Suprapubic skin (tissue), 4 donors: ENCODE results near the gene EDEM3. TPM values are rescaled to one million over a fixed set of nuclear protein-coding genes. Genes with fewer than 3 reads are reported as not detected.

Experiments
- DNase-seq, 2 donors: peaks; one replicate each; pipeline ENCODE4 v3.0.0-alpha.2; 2019; ENCODE audit warnings: low spot score in 2 of 2
- H3K27ac ChIP-seq: fragments of 200-600 bp; sonication (generic); one replicate; pipeline ENCODE4 v1.5.1; 2019
- H3K27me3 ChIP-seq: fragments of 200-600 bp; sonication (generic); one replicate; pipeline ENCODE4 v1.5.1; 2019
- H3K36me3 ChIP-seq: fragments of 200-600 bp; sonication (generic); one replicate; pipeline ENCODE4 v1.5.1; 2019
- H3K4me1 ChIP-seq: fragments of 200-600 bp; sonication (generic); one replicate; pipeline ENCODE4 v1.5.1; 2019
- H3K4me3 ChIP-seq: fragments of 200-600 bp; sonication (generic); one replicate; pipeline ENCODE4 v1.5.1; 2019; ENCODE audit warnings: mild to moderate bottlenecking
- H3K9me3 ChIP-seq: fragments of 200-600 bp; sonication (generic); one replicate; pipeline ENCODE4 v1.5.1; 2019
- EP300 ChIP-seq: sonication (generic); formaldehyde crosslinking; IDR thresholded peaks from one replicate; pipeline ENCODE4 v1.6.1; 2017; ENCODE audit warnings: antibody characterized with exemption
- POLR2A ChIP-seq, 2 donors: fragments of 450-650 bp; IDR thresholded peaks; one replicate each; pipeline ENCODE4 v1.6.1; 2017; ENCODE audit warnings: antibody characterized with exemption in 2 of 2, mild to moderate bottlenecking in 2 of 2, moderate library complexity in 2 of 2
- POLR2AphosphoS5 ChIP-seq, 3 donors: sonication (generic); formaldehyde crosslinking; IDR thresholded peaks; one replicate each; pipeline ENCODE4 v1.6.1; 2017; ENCODE audit warnings: antibody characterized with exemption in 3 of 3
- WGBS: methylation state at CpG from one replicate; pipeline ENCODE4 v1.1.5; 2018; 5-methylcytosine and 5-hydroxymethylcytosine counted together
- total RNA-seq, 4 donors: library from RNA; depleted of rRNA; stranded (reverse); fragments of >200 nt; gene quantifications; one replicate each; pipeline ENCODE4 v1.1.0, GENCODE V29; 2016
- TF ChIP-seq, protein P1 (sequence below), 2 donors: fragments of 200-600 bp in 1 of 2; fragments of 450-650 bp in 1 of 2; sonication (generic) in 1 of 2; IDR thresholded peaks; one replicate each; pipeline ENCODE4 v1.5.1; 2016 to 2019; ENCODE audit warnings: antibody characterized with exemption in 2 of 2, mild to moderate bottlenecking in 1 of 2, moderate library complexity in 1 of 2

Gene EDEM3
- total RNA-seq, 4 donors from 2014 or later = 19.4 to 55.7 (median 28.7) TPM

DNA sequence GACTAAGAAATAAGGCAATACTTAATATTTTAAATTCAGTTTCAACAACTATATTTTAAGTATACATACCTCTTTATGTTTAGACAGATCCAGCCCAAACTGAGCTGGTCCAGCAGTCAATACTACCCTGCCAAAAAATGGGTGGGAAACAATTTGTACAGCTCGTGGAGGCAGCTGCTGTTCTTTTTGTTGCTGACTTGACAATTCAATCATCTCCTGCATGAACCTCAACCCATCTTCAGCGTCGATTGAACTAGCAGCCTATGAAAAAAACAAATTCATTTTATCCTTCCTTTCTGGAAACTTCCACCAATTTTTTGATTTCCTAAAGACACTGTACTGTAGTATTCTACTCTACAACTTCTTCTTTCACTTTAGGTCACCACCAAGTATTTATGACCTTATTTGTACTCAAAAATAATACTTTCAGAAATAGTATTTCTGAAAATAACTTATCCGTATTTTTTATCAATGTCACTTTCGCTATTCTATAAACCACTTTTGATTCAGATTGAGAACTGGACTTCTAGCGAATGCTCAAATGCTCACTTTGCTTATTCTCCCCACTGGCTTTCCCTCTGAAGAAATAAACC lies 46.5 kb downstream of the EDEM3 start:
- Histone ChIP-seq H3K4me1 (no peaks in the 10 kb centered on the region), H3K4me3 (no peak overlapping the region), H3K27me3 (no peaks in the 10 kb centered on the region), H3K36me3 (peaks cover 89% of the 10 kb centered on the region), H3K9me3 (no peaks in the 10 kb centered on the region), H3K27ac (no peak overlapping the region)
- WGBS = 80% methylated on average over 6 of the region's 6 CpGs
- DNase-seq = no peak
- TF ChIP-seq POLR2AphosphoS5 (IDR thresholded peaks at IDR 0.05) = no peak
- TF ChIP-seq, protein P1, sequence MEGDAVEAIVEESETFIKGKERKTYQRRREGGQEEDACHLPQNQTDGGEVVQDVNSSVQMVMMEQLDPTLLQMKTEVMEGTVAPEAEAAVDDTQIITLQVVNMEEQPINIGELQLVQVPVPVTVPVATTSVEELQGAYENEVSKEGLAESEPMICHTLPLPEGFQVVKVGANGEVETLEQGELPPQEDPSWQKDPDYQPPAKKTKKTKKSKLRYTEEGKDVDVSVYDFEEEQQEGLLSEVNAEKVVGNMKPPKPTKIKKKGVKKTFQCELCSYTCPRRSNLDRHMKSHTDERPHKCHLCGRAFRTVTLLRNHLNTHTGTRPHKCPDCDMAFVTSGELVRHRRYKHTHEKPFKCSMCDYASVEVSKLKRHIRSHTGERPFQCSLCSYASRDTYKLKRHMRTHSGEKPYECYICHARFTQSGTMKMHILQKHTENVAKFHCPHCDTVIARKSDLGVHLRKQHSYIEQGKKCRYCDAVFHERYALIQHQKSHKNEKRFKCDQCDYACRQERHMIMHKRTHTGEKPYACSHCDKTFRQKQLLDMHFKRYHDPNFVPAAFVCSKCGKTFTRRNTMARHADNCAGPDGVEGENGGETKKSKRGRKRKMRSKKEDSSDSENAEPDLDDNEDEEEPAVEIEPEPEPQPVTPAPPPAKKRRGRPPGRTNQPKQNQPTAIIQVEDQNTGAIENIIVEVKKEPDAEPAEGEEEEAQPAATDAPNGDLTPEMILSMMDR (IDR thresholded peaks at IDR 0.05) = no peak
- TF ChIP-seq EP300 = no peak
- no peak for TF ChIP-seq POLR2A (IDR thresholded peaks at IDR 0.05)

DNA sequence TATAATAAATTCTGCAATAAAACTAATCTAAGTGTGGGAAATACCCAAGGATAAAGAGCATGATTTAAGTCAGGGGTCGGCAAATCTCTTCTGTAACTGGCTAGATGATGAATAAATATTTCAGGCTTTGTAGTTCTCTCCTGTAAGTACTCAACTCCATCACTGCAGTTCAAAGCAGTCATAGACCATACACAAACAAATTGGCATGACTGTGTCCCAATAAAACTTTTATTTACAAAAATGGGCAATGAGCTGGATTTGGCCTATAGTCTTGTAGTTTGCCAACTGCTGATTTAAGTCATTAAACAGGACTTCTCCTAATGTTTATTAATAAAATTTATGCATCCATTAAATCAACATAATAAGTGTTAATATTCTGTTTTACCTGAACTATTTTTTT lies 49.4 kb downstream of the EDEM3 start:
- no peak overlapping the region for H3K4me3 ChIP-seq
- peaks cover 77% of the 10 kb centered on the region for H3K36me3 ChIP-seq

DNA sequence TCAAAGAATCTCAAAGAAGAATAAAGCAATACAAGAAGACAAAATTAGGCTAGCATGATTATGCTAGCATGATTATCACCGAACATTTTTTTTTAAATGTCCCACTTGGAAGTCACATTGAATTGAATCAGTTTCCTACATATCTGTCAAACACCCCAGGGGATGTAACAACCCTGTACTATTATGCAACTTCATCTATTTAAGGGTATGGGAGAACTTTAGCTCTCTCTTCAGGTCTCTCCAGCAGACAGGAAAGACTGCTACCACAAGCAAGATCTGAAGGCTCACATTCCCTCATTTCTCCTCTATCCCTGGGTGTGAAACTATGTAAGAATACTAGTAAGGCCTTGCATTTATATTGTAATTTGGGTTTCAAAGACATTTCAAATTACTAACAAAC lies 52.8 kb downstream of the EDEM3 start:
- Histone ChIP-seq H3K4me3 (no peak overlapping the region), H3K27me3 (no peaks in the 10 kb centered on the region), H3K9me3 (no peaks in the 10 kb centered on the region), H3K27ac (no peak overlapping the region), H3K36me3 (peaks cover 49% of the 10 kb centered on the region), H3K4me1 (no peaks in the 10 kb centered on the region)
- WGBS = 74% methylated on average over 1 of the region's 1 CpG
- TF ChIP-seq POLR2A (IDR thresholded peaks at IDR 0.05) (no peak), POLR2AphosphoS5 (IDR thresholded peaks at IDR 0.05) (no peak), EP300 (no peak)
- TF ChIP-seq, protein P1 (IDR thresholded peaks at IDR 0.05) = no peak
- DNase-seq = no peak

More for the DNA sequence above, 49.4 kb downstream of the EDEM3 start:
- Histone ChIP-seq H3K4me1 (no peaks in the 10 kb centered on the region), H3K9me3 (no peaks in the 10 kb centered on the region), H3K27me3 (no peaks in the 10 kb centered on the region), H3K27ac (no peak overlapping the region)
- TF ChIP-seq EP300 (no peak), POLR2AphosphoS5 (IDR thresholded peaks at IDR 0.05) (no peak), POLR2A (IDR thresholded peaks at IDR 0.05) (no peak)
- TF ChIP-seq, protein P1 (IDR thresholded peaks at IDR 0.05) = no peak
- DNase-seq = no peak
- 89% methylated on average over 1 of the region's 1 CpG for WGBS

DNA sequence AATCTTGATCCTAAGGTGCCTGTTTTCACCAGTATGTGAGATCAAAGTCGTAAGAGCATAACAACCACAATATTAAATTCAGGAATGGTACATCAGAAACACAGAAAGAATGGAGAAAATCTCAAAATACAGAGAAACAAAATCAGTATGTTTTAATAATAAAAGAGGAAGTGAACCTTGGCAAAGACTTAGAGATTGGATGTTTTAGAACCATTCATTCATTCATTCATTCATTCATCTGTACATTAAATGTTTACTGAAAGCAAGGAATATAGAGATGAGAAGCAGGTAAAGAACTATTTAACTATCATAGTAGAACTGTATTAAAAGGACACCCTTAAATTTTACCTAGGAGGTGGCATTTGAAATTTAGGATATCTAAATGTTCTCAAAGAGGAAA lies 55.7 kb downstream of the EDEM3 start:
- no peaks in the 10 kb centered on the region for H3K4me1 ChIP-seq
- peaks cover 34% of the 10 kb centered on the region for H3K36me3 ChIP-seq
- WGBS = 89% methylated on average over 1 of the region's 1 CpG
- H3K27me3 ChIP-seq = no peaks in the 10 kb centered on the region
- TF ChIP-seq, protein P1 (IDR thresholded peaks at IDR 0.05) = no peak
- no peak for TF ChIP-seq POLR2A (IDR thresholded peaks at IDR 0.05)
- no peak for TF ChIP-seq POLR2AphosphoS5 (IDR thresholded peaks at IDR 0.05)
- no peak for TF ChIP-seq EP300
- no peaks in the 10 kb centered on the region for H3K9me3 ChIP-seq
- no peak for DNase-seq
- no peak overlapping the region for H3K27ac ChIP-seq
- H3K4me3 ChIP-seq = no peak overlapping the region

DNA sequence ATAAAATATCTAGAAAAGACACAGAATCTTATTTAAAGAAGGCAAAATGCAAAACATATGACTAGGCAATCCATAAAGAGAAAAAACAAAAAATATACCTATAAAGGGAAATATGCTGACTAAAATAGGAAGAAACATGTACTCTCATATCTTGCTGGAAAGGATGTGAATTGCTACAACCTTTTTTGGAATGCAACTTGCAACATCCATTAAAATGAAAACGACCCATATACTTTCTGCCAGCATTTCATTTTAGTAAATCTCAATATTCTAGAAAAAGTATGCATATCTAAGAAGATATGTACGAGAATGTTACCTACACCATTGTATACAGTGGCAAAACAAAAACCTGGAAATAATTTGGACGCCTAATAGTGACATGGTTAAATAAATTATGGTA lies 56.6 kb downstream of the EDEM3 start:
- 61% methylated on average over 3 of the region's 3 CpGs for WGBS
- H3K4me1 ChIP-seq = no peaks in the 10 kb centered on the region
- TF ChIP-seq POLR2A (IDR thresholded peaks at IDR 0.05) (no peak), POLR2AphosphoS5 (IDR thresholded peaks at IDR 0.05) (no peak), EP300 (no peak)
- TF ChIP-seq, protein P1 (IDR thresholded peaks at IDR 0.05) = no peak
- no peaks in the 10 kb centered on the region for H3K27me3 ChIP-seq
- H3K36me3 ChIP-seq = peaks cover 38% of the 10 kb centered on the region
- no peak for DNase-seq
- H3K4me3 ChIP-seq = no peak overlapping the region
- no peaks in the 10 kb centered on the region for H3K9me3 ChIP-seq
- no peak overlapping the region for H3K27ac ChIP-seq
